ENCODE data around the gene PYHIN1.

DNA sequence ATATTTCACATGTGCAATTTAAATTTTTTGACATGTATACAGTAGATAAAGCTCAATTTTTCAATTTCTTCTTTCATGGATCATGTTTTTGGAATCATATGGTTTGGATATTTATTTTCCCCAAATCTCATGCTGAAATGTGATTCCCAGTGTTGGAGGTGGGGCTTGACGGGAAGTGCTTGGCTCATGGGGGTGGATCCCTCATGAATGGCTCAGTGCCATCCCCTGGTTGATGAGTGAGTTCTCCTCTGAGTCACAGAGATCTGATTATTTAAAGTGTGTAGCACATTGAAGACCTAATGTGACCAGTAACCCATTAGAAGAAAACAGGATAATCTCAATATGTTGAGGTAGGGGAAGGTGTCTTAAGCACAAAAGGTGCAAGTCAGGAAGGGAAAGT is 69.3 kb downstream of the PYHIN1 start:
- TF ChIP-seq CTCF (IDR thresholded peaks at IDR 0.05; ENCODE audit: low read length) (no peak), EZH2 (IDR thresholded peaks at IDR 0.05; ENCODE audit: borderline replicate concordance, low read length) (no peak)

Data from OCI-LY1 (cell line).